Large intestine (tissue), 3 donors: ENCODE data around the gene PPP2R1A. TPM values are rescaled to one million over a fixed set of nuclear protein-coding genes. Genes with fewer than 3 reads are reported as not detected.

Experiments
- DNase-seq, 2 donors: peaks; one replicate each; pipeline versions ENCODE4 v3.0.0 to v3.0.0-alpha.2; 2013
- H3K27ac ChIP-seq: one replicate; pipeline ENCODE4 v1.5.1; 2013; ENCODE audit warnings: low read length
- H3K27me3 ChIP-seq: 2 replicates; pipeline ENCODE4 v1.6.1; 2013; ENCODE audit warnings: low read length; ENCODE audit not compliant: control insufficient read depth, insufficient read depth
- H3K36me3 ChIP-seq: 2 replicates; pipeline ENCODE4 v1.6.1; 2013; ENCODE audit warnings: low read length; ENCODE audit not compliant: control insufficient read depth, insufficient read depth
- H3K4me1 ChIP-seq: one replicate; pipeline ENCODE4 v1.6.1; 2013; ENCODE audit warnings: low read length; ENCODE audit not compliant: control insufficient read depth, insufficient read depth
- H3K4me3 ChIP-seq: one replicate; pipeline ENCODE4 v1.5.1; 2013; ENCODE audit warnings: low read length
- H3K9me3 ChIP-seq: one replicate; pipeline ENCODE4 v1.6.1; 2013; ENCODE audit warnings: mild to moderate bottlenecking, low read depth, low read length, moderate library complexity; ENCODE audit not compliant: control insufficient read depth
- WGBS: methylation state at CpG from one replicate; pipeline ENCODE4 v1.1.5; 2013; ENCODE audit warnings: low lambda C conversion rate; ENCODE audit not compliant: insufficient coverage; 5-methylcytosine and 5-hydroxymethylcytosine counted together
- polyA plus RNA-seq: library from polyadenylated mRNA; unstranded; fragments of 120-200 nt; gene quantifications from one replicate; pipeline ENCODE4 v1.2.1, GENCODE V29; 2013

Gene PPP2R1A
- polyA plus RNA-seq, 1 donor, result 223 TPM

- Histone ChIP-seq H3K27ac (no peak overlapping the region), H3K4me3 (no peak overlapping the region), H3K4me1 (peaks cover 2% of the 10 kb centered on the region), H3K9me3 (peaks cover 46% of the 10 kb centered on the region), H3K36me3 (peaks cover 29% of the 10 kb centered on the region), H3K27me3 (no peaks in the 10 kb centered on the region)
- no peak for DNase-seq
- no CpG with 5 or more reads among the region's 5 CpGs for WGBS
Measured at GRCh38 chr19:52275988-52276387, 86.1 kb downstream of the PPP2R1A start.

- Histone ChIP-seq H3K4me3 (no peak overlapping the region), H3K27me3 (no peaks in the 10 kb centered on the region), H3K27ac (no peak overlapping the region), H3K4me1 (no peaks in the 10 kb centered on the region), H3K36me3 (peaks cover 22% of the 10 kb centered on the region), H3K9me3 (peaks cover 45% of the 10 kb centered on the region)
- no peak for DNase-seq
- WGBS, result no CpG with 5 or more reads among the region's 6 CpGs
Measured at GRCh38 chr19:52277471-52277870, 87.6 kb downstream of the PPP2R1A start.

Other genes with a start within 250 kb of the PPP2R1A start
- gene ZNF350, start 203.2 kb upstream of the PPP2R1A start, polyA plus RNA-seq, result 12.2 TPM
- 9.2 TPM for gene ZNF615, start 181.8 kb upstream of the PPP2R1A start, polyA plus RNA-seq
- gene ZNF614, start 161.7 kb upstream of the PPP2R1A start, polyA plus RNA-seq, result 8.1 TPM
- gene ZNF432, start 141.2 kb upstream of the PPP2R1A start, polyA plus RNA-seq, result 13.9 TPM
- 24.0 TPM for gene ZNF841, start 94.3 kb upstream of the PPP2R1A start, polyA plus RNA-seq
- gene ZNF616, start 50.1 kb upstream of the PPP2R1A start, polyA plus RNA-seq, result 9.6 TPM
- 11.6 TPM for gene ZNF836, start 18.4 kb upstream of the PPP2R1A start, polyA plus RNA-seq
- gene ZNF766, start 79.5 kb downstream of the PPP2R1A start, polyA plus RNA-seq, result 12.3 TPM
- 11.6 TPM for gene ZNF480, start 107.1 kb downstream of the PPP2R1A start, polyA plus RNA-seq
- 6.4 TPM for gene ZNF610, start 146.2 kb downstream of the PPP2R1A start, polyA plus RNA-seq
- 17.5 TPM for gene ZNF880, start 179.9 kb downstream of the PPP2R1A start, polyA plus RNA-seq
- gene ZNF528, start 207.8 kb downstream of the PPP2R1A start, polyA plus RNA-seq, result 36.5 TPM
- 0.40 TPM for gene ZNF534, start 239.1 kb downstream of the PPP2R1A start, polyA plus RNA-seq